ENCODE results near the gene SIPA1.
A peak's percentile ranks its signal among the peaks of the same experiment; 100 is the strongest.
"Not testable (repeated sequence)": the region's sequence is repeated elsewhere in the genome, so short reads cannot be mapped to it uniquely, and the experiment has no call there.

Gene SIPA1

DNA sequence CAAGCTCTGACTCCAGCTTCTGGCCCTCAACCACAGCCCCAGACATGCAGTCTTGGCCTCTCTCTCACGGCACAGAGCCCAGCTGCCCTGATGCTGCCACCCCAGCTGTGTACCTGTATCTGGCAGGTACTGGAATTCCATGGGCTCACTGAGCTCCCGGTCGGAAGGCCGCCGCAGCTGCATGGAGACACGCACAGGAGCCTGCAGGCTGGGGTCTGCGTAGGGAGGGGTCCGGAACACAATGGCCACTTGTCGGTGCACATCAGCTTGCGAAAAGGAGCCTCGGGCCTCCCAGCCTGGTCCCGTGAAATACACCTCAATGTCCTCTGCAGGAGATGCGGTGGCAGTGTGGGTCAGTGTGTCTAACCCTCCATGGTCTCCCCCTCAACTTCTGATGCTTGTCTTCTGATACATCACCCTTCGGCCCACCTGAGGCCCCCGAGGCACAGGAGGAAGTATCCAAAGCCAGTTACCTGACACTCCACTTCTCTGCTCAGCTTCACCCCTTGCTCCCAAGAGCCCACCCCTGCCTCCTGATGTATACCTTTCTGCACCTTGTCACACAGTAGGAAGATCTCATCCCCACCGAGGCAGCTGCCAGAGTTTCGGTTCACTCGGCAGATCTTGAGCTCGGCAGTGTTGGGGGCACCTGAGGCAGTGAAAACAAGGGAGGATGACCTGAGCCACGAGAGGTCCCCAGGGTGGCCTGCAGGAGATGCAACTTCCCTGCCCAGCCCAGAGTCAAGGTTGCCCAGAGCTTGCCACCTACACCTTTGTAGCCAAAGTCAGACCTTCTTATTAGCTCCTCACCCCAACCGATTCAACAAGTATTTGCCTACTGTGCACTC is 20.5 kb downstream of the SIPA1 start:
- no peak for DNase-seq (ENCODE audit: low read depth in 1 of 2, low spot score in 1 of 2)

DNA sequence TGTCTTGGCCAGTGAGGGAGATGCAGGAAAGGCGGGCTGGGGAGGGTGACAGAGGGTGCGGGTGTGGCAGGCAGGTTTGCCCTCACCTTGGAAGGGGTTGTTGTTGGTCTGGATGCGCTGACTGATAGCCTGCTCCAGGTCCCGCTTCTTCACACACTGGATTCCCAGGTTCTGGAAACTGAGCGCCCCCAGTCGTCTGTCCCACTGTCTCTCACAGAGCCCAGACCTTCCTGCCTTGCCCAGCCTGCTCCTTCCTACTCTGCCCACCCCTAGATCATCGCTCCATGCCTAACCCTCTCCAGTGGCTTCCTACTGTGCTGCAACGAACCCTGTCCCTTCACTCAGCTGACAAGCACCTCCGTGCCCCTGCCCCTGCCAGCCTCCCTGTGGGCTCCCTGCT is 22.1 kb downstream of the SIPA1 start:
- DNase-seq (ENCODE audit: low read depth in 1 of 2, low spot score in 1 of 2) = no peak

DNA sequence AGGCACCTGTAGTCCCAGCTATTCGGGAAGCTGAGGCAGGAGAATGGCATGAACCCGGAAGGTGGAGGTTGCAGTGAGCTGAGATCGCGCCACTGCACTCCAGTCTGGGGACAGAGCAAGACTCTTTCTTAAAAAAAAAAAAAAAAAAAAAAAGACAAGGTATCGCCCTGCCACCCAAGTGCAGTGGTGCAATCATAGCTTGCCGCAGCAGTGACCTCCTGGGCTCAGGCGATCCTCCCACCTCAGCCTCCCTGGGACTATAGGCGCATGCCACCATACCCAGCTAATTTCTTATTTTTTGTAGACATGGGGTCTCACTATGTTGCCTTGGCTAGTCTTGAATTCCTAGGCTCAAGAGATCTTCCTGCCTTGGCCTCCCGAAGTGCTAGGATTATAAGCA is 23.0 kb downstream of the SIPA1 start:
- not testable (repeated sequence) for DNase-seq (ENCODE audit: low read depth in 1 of 2, low spot score in 1 of 2)

DNA sequence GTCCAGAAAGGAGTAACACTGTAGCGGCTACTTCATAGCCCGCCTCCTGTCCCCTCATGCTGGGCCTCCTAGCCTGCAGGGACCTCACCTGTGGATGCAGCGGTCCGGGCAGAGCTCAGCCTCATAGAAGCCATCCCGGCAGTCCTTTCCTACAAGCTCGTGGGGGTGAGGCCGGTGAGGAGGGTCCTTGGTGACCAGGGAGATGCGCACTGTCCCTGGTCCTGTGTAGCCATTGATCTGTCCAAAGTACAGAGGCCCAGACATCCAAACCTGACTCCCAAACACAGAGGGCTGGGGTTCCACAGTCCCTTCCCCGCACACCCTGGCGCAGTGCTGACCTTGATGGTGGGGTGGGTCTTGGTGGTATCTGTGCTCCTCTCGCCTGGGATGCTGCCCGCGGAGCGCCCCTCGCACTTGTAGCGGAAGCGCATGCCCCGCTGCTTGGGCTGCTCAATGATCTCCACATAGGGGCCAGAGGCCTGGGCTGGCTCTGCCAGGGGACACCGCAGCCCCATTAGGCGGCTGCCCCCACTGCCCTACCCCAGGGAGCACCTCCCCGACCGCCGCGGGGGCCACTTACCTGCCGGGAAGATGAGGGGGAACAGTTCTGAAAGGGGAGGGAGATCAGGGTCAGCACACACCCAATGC is 23.8 kb downstream of the SIPA1 start:
- DNase-seq (ENCODE audit: low read depth in 1 of 2, low spot score in 1 of 2) = no peak

DNA sequence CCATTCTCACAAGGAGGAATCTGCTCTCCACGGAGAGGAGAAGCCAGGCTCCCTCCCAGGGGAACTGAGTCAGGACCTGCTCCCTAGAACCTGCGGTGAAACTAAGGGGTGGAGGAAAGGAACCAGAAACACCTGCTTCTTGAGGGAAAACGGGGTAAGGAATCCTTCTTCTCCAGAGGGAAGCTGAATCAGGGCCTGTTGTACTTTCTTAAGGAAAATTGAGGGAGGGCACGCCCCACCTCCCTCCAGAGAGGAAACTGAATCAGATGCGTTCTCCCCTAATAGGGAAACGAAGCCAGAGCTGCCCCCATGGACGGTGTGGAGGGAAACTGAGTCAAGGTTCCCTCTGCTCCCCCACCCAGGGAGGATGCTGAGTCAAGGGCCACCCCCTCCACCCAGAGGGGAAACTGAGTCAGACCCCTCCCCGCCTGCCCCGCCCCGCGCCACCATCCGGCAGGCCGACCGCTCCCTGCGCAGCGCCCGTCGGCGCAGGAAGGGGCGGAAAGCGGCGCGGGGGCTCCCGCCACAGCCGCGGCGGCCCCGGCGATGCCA is 24.4 kb downstream of the SIPA1 start:
- DNase-seq (ENCODE audit: low read depth in 1 of 2, low spot score in 1 of 2) = peak in 1 of 2 donors; percentile 39

DNA sequence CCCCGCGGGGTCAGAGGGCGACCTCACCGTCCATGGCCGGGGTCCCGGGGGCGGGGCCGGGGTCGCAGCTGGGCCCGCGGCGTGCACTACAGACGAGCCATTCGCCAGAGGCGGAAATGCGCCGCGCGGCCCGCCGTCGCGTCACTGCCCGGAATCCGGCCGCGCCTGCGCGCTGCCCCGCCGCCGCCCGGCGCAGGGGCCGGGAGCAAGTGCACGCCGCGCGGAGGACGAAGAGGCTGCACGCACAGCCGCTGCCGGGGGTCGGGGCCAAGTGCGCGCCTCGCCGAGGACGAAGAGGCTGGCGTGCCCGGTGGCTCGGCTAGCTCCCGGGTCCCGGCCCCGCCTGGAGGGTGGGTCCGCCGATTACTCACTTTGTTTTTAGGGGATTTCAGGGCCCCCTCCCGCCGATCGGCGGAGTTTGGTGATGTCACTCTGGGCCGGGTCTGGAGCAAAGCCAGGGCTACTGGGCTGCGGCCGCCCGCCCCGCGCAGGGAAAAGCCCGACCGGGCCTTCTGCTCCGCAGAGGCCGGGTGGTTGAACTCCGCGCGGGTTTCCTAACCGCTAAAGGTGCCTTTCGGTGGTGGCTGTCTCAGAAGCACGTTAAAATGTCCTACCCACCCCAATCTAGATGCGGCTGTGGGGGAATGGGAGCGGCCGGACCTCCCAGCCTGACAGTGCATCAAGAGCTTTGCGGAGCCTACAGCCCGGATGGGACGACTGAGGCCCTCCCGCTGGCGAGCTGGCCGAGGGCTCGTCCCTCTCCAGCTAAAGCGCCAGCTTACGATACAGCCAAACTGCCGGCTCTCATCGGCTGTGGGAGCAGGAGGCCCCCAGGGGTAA is 25.1 kb downstream of the SIPA1 start, which contains the start of gene RELA:
Gene RELA, minus strand, starts transcription at position 118 of the 840 bp plus-strand sequence. Its CDS starts 84 bp downstream, at position 34.
- peak; percentile 82 to 86 for DNase-seq (ENCODE audit: low read depth in 1 of 2, low spot score in 1 of 2)

DNA sequence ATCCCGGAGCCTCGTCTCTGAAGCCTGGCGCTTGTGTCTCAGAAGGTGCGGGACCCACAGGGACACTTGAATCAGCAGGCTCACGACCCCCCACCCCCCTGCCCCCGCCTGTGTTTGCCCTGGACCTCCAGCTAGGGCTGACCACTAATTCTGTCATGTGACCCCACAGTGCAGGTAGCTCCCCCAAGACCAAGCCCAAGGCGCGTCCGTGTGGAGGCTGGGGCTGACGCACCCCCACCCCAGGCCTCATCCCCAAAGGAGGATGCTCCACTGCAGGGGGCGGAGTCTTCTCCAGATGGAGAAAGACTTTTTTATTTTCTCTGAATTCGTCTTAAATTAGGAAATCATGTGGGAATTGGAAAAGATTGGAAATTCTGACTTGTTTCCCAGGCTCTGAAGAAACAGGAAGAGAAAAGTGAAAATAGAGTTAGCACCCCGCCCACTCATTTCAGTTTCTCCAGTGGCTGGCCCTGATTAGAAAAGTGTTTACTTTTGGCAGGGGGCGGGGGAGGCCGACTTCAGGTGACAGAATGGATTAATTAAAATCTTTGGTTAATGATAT is 25.8 kb downstream of the SIPA1 start:
- no peak for DNase-seq (ENCODE audit: low read depth in 1 of 2, low spot score in 1 of 2)

DNA sequence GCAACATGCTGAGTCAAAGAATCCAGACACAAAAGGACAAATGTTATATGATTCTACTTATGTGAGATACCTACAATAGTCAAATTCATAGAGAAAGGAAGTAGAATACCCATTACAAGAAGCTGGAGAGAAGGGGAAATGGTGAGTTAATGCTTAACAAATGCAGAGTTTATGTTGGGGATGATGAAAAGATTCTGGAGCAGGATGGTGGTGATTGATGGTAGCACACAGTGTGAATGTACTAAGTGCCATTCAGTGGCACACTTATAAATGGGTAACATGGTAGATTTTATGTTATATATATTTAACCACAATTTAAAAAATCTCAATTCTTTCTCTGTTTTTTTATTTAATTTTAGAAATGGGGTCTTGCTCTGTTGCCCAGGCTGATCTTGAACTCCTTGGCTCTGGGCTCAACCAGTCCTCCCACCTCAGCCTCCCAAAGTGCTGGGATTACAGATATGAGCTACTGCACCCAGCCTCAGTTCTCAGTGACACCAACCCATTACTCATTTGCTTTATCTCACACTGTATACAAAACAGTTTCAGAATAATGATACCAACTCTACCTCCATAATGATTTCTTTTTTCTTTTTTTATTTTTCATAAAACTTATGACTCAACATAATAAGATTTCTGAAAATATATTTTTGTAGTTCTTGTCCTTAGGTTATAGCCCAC is 34.4 kb downstream of the SIPA1 start:
- DNase-seq (ENCODE audit: low read depth in 1 of 2, low spot score in 1 of 2) = no peak

DNA sequence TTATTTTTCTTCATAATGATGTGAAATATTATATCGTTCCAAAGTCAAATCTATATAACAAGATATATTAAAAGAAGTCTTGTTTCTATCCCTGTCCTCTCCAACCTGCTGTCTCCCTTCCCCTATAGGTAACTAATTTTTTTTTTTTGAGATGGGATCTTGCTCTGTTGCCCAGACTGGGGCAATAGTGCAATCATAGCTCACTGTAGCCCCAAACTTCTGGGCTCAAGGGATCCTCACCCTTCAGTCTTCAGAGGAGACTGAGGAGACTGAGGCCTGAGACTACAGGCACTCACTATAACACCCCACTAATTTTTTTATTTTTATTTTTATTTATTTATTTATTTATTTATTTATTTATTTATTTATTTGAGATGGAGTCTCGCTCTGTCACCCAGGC is 35.1 kb downstream of the SIPA1 start:
- DNase-seq (ENCODE audit: low read depth in 1 of 2, low spot score in 1 of 2) = no peak

DNA sequence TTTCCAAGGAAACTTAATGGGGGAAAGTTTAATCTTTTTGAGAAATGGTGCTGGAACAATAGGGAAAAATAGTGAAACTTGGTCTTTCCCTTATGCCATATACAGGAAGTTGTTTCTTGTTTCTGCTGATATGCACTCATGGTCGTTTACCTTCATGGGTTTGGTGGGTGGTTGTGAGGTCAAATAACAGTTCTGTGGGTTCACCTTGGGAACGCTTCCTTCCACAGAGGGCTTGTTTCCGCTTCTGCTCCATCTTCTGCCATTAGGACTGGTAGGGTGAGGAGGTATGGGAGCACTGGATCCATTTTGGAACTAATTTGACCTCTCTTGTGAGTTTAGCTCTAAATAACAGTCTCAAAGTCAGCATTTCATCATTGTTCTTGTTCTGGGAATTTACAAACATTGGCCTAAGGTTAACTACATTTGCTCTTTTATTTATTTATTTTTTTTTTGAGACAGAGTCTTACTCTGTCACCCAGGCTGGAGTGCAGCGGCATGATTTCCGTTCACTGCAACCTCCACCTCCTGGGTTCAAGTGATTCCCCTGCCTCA is 42.4 kb downstream of the SIPA1 start:
- DNase-seq (ENCODE audit: low read depth in 1 of 2, low spot score in 1 of 2) = no peak

DNA sequence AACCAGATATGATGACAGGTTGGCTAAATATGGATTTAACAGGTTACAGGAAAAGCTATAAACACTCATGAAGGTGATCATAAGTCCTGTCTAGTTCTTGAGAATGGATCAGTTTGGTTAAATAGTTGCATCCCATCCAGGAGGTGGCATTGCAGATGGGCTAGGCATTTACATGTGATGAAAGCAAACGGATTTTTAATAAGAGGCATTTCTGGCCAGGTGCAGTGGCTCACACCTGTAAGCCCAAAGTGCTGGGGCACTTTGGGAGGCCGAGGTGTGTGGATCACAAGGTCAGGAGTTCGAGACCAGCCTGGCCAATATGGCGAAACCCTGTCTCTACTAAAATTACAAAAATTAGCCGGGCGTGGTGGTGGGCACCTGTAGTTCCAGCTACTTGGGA is 45.6 kb downstream of the SIPA1 start:
- not testable (repeated sequence) for DNase-seq (ENCODE audit: low read depth in 1 of 2, low spot score in 1 of 2)

DNA sequence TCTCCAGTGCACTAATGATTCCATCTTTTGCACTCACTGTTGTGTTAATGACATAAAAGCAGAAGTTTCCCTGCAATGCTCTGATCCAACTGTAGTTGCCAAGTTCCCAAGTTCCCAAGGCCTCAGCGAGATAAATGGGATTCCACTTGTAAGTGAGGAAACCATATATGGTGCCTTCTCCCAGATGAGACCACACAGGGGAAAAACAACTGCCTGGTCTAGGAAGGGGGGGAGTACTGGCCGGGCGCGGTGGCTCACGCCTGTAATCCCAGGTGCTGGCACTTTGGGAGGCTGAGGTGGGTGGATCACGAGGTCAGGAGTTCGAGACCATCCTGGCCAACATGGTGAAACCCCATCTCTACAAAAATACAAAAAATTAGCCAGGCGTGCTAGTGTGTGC is 48.1 kb downstream of the SIPA1 start:
- no peak for DNase-seq (ENCODE audit: low read depth in 1 of 2, low spot score in 1 of 2)

DNA sequence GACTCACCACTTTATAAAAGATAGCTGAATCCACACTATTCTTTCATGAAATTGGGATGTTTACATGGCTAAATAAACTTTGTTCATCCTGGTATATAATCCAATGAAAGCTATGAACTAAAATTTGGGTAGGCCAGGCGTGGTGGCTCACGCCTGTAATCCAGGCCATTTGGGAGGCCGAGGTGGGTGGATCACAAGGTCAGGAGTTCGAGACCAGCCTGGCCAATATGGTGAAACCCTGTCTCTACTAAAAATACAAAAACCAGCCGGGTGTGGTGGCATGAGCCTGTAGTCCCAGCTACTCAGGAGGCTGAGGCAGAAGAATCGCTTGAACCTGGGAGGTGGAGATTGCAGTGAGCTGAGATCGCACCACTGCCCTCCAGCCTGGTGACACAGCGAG is 53.9 kb downstream of the SIPA1 start:
- not testable (repeated sequence) for DNase-seq (ENCODE audit: low read depth in 1 of 2, low spot score in 1 of 2)

DNA sequence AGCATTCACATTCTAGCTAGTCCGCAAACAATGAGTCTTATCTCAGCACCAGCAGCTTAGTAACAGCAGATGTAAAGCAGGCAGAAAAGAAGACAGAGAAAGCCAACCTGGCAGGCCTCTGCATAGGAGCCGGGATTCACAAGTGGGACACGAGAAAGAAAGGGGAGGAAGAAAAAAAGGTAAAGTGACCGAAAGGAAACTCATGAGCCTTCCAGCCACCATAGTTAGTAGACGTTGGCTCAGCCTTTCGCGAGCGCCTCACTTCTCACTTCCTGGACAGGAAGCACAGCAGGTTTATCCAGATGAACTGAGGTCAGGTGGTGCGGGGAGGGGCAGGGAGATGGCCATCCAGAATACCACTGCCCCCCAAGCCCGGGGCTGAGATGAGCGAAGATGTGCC is 54.5 kb downstream of the SIPA1 start:
- DNase-seq (ENCODE audit: low read depth in 1 of 2, low spot score in 1 of 2) = no peak

DNA sequence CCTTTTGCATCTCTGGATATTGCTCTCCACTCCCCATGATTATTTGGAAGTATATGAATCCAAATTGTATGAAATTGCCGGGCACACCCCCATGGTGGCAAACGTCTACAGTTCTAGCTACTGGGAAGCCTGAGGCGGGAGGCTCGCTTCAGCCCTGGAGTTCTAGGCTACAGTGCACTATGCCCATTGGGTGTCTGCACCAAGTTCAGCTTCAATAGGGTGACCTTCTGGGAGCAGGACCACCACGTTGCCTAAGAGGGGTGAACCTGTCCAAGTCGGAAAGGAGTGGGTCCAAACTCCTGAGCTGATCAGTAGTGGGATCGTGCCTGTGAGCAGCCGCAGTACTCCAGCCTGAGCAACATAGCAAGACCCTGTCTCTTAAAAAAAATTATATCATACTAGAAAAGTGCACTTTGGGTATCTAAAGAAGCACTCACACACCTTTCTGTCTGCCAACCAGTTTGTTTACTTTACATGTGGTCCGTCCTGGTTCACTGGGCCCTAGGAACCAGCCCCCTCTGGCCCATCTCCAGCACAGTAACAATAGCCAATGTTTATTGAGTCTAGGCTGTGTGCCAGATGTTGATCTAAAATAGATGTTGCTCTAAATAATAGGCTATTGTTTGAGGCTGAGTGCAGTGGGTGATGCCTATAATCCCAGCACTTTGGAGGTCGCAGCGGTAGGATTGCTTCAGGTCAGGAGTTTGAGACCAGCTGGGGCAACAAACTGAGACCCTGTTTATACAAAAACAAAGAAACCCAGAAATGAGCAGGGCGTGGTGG is 57.7 kb downstream of the SIPA1 start:
- no peak for DNase-seq (ENCODE audit: low read depth in 1 of 2, low spot score in 1 of 2)

DNA sequence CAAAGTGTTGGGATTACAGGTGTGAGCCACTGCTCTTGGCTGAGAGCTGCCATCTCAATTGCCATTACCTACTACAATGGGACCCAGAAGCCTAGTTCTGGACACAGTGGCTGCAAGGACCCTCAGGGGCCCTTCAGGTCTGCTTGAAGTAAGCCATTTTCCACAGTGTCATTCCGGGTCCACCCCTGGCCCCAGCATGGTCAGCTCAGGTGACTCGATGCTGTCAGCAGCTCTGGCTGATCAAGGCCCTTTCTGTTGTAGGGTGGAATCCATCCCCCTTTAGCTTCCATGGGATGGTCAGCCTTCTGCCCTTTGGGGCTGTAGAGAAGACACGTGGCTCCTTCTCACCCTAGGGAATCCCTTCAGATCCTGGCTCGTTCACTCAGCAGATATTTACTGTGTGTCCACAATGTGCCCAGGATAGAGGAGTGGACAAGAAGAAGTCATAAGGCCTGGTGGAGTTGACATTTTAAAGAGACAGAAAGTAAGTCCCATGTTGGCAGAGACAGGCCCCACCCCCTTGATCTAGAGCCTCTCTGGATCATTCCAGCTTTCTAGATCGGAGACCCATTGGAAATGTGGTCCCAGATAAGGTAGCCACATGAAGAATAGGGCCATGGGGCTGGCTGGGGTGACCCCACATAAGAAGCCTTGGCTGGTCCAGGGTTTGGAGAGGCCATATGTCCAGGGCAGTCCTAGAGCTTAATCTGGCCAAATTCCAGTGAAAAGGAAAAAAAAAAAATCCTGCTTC is 59.1 kb downstream of the SIPA1 start:
- DNase-seq (ENCODE audit: low read depth in 1 of 2, low spot score in 1 of 2) = no peak

DNA sequence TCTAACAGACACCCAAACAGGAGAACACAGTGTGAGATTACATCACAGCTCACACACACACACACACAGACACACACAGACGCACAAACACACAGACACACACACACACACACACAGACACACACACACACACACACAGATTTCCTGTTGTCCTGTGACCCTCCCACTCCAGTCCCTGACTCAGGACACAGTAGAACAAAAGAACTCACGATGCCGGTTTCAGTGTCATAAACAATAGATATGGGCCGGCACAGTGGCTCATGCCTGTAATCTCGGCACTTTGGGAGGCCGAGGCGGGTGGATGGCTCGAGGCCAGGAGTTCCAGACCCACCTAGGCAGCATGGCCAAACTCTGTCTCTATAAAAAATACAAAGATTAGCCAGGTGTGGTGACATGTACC is 60.3 kb downstream of the SIPA1 start:
- no peak for DNase-seq (ENCODE audit: low read depth in 1 of 2, low spot score in 1 of 2)

DNA sequence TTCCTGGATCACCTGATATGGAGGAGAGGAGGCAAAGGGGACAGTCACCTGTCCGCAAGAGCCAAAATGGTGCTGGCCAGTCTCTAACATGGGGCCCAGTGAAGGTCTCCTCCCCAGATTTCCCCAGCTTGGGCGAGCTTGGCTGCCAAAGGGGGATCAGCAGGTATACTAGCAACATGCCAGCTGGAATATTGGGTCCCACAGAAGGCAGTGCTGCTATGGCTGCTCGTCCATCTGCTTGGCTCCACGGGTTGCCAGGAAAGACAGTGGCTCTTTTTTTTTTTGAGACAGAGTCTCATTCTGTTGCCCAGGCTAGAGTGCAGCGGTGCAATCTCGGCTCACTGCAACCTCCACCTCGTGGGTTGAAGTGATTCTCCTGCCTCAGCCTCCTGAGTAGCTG is 61.4 kb downstream of the SIPA1 start:
- no peak for DNase-seq (ENCODE audit: low read depth in 1 of 2, low spot score in 1 of 2)

DNA sequence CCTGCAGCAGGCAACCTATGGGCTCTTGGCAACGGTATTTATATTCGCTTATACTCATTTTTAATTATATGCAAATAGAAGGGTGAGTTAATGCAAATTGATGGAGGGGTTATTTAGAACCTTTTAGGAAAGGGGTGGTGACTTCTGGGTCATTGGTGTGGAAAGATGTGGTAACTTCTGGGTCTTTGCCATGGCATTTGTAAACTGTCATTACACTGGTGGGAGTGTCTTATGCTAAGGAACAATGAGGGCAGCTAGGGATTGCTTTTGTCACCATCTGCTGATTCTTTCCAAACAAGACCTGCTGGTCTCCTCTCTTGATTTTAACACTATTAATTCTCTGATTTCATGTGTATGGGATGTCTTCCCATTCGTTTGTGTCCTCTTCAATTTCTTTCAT is 62.5 kb downstream of the SIPA1 start:
- no peak for DNase-seq (ENCODE audit: low read depth in 1 of 2, low spot score in 1 of 2)

Measured in stimulated activated CD4-positive, alpha-beta T cell treated with anti-CD3 and anti-CD28 coated beads, Interleukin-15, amount 100 ng/mL, for 1 hour (primary cell).